ENCODE measurements around the gene CD3D.
A peak's percentile ranks its signal among the peaks of the same experiment; 100 is the strongest.

The CD3D gene

DNA sequence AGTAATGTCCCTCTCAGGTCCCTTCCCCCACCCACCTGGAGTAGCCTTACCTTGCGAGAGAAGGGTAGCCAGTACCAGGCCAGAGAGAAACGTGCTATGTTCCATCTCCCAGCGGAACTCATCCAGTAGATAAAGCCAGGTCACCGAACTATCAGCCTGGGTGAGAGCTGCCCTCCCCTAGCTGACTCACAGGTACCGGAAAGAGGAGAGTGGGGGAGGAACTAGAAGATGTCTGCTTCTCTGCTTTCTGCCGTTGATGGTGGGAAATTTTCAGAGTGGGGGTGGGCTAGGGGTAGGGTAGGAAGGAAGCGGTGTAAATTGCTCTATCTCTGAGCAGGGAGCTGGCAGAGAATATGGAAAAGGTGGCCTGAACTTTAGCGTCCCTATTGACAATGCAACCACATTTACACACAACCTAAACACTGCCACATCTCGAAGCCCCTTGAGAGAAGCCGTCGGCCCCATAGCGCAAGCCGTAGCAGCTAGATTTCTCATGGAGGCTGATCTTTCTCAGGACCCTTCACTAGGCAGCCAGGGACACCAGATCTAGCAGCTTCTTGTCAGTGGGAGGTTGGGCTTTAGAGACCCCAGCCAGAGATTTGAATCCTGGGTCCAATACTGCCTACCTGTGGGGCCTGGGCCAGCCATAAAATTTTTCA lies at the start of gene CD3D:
TSS of gene CD3D (minus strand) at position 203 of the 659 bp plus-strand sequence. CDS start at position 105, 98 bp downstream.
- DNase-seq, result no peak

DNA sequence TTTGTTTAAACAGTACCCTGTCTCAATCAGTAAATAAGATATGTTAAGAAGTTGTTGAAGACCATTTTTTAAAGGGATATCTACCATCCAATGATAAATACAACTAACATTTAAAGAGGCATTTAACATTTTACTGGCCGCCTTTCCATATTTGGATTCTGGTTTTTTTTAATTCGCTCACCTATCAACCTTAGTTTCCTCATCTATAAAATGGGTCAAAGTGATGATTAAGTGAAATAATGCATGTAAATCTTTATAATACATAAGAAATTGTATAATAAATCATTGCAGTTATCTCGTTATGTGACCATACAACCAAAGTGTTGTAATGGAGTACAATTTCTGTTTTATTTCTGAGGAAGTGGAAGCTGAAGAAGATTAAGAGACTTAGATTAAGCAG lies 41.2 kb upstream of the CD3D start:
- DNase-seq, result no peak

DNA sequence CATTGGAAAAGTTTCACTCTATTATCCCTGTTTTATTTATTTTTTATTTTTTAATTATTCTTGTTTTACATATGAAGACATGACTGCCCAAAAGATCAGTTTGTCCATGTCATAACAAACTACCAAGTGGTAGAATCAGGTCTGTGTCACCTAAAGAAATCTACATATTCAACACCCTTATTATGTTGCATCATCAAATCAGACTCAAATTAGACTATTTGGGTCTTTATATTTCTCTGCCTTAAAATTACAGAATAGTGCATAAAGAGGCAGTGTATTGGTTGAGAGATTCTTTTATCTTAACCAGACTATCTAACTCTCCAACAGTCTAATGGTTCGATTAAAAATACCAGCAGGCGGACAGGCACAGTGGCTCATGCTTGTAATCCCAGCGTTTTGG lies 40.4 kb upstream of the CD3D start:
- no peak for DNase-seq

DNA sequence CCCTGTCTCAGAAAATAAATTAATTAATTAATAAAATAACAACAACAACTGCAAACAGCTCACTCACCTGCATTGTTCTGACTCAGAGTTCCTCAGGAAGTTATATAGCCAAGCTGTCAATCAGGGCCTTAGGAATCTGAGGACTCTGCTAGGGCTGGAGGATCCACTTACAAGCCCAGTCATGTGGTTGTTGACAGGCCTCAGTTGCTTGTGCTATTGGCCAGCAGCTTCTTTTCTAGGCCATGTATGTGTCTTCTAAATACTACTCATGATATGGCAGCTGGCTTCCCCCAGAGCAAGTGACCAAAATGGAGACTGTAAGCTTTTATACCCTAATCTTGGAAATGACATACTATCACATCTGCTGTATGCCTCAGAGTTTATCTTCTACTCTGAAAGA lies 38.1 kb upstream of the CD3D start:
- no peak for DNase-seq

DNA sequence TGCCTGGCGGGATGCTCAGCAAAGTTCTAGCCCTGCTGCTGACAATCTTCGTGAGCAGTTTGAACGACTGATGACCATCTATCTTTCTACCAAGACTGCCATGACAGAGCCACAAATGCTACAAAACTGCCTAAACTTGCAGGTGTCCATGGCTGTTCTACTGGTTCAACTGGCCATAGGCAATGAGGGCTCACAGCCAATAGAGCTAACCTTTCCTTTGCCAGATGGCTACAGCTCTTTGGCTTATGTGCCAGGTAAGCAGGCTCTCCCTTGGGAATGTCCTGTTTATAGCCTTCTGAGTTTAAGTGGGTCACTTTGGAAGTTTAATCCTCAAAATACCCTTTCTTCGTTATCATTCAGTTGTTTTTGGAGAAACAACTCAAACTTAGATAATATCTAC lies 37.0 kb upstream of the CD3D start:
- DNase-seq, result no peak

DNA sequence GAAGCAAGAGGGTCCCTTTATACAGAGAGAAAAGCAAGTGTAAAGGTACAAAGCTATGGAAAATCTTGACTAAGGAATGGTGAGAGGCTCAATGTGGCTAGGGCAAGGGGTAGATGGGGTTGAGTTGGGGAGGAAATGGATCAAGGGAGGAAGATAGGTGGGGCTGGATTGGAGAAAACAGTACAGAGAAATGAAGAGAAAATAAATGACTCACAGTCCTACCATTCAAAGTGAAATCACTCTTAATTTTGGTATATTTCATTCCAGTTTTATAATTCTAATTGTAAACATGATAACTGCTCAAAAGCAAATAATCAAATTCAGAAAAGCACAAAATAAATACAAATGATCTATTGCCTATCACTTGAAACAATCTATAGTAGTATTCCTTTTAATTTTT lies 33.5 kb upstream of the CD3D start:
- DNase-seq, result no peak

DNA sequence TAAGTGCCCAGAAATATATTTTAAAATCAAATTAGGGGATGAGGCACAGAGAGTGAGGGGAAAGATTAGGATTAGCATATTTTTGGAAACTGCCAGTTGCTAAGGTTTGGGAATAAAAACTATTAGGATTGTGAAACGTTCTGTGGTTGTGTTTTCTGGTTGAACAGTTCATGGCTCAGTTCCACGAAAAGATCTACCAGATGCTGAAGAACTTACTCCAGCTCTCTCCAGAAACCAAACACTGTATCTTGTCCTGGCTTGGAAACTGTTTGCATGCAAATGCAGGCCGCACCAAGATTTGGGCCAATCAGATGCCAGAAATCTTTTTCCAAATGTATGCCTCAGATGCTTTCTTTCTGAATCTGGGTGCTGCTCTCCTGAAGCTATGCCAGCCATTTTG lies 32.2 kb upstream of the CD3D start:
- DNase-seq, result no peak

DNA sequence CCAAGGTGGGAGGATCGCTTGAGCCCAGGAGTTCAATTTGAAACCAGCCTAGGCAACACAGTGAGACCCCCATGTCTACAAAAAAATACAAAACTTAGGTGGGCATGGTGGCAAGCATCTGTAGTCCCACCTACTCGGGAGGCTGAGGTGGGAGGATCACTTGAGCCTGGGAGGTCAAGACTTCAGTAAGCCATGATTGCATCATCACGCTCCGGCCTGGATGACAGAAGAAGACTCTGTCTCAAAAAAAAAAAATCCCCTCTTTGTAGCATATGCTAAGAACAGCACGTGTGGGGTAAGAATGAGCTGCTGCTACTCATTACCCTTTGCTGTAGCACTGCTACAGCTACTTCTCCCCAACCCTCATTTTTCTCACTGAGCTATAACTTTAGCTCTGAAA lies 31.4 kb upstream of the CD3D start:
- DNase-seq, result no peak

DNA sequence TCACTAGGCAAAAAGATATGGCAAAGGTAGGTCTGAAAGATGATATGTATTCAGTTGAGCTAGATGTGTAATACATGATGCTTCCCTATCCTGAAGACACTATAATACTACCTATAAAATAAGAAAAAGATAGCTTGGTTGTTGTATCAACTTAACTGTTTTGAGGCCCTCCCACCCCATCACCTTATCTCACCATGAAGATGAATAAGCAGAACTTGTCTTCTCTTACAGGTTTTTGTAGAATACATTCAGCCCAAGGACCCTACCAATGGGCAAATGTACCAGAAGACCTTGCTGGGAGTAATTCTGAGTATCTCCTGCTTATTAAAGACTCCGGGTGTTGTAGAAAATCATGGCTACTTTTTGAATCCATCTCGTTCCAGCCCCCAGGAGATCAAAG lies 30.8 kb upstream of the CD3D start:
- DNase-seq, result no peak

DNA sequence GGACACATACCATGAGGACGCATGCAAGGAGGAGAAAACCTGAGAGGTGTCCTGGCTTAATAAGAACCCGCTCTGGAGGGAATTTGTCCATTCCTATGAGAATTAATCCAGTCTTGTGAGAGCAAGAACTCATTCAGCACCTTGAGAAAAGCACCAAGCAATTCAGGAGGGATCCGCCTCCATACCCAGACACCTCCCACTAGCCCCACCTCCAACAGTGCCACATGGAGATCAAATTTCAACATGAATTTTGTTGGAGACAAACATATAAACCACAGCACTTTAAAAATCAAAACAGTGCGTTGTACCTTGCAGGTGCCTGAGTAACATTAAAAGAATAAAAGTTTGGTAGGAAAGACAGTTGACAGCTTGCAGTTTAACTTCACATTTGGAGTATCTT lies 28.3 kb upstream of the CD3D start:
- no peak for DNase-seq

DNA sequence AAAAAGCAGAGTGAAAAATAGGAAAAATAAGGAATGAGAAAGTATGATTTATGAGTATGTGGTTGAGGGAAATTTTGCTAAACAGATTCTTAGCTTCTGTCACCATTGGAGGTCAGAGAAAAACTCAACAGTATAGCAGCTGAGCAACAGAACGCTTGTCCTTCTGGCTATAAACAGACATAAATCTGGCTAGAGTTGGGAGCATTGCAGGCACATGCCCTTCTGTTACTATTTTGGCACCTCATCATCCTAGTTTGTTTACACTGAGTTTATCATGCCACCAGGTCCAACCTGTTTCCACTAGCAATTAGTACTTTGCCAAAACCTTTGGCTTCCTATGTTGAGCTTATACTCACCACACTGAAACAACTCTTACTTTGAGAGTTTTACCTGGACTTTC lies 23.8 kb upstream of the CD3D start:
- no peak for DNase-seq

DNA sequence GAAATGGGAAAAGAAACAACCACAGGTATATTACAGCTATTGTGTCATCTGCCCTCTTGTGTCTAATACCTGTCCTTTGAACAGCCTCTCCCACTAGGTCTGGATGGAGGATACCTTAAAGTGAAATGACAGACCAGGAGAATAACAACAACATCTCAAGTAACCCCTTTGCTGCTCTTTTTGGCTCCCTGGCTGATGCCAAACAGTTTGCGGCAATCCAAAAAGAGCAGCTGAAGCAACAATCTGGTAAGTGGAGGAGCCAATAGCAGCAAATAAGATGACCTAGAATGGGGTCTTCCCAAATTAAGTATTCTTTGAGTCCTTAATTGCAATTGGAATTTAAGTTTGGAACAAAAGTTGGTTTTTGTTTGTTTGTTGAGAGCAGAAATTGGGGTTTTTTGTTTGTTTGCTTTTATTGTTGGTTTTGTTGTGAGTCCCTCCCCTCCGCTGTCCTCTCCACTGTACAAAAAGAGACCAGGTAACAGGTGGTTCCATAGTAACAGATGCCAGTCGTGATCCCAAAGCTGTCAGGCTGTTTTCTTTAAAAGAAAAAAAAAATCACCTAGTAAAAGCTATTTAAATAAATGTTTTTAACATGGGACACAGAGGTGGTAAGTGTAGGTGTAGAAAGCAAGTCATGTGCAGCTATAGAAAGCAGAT lies 22.6 kb upstream of the CD3D start:
- DNase-seq, result no peak

DNA sequence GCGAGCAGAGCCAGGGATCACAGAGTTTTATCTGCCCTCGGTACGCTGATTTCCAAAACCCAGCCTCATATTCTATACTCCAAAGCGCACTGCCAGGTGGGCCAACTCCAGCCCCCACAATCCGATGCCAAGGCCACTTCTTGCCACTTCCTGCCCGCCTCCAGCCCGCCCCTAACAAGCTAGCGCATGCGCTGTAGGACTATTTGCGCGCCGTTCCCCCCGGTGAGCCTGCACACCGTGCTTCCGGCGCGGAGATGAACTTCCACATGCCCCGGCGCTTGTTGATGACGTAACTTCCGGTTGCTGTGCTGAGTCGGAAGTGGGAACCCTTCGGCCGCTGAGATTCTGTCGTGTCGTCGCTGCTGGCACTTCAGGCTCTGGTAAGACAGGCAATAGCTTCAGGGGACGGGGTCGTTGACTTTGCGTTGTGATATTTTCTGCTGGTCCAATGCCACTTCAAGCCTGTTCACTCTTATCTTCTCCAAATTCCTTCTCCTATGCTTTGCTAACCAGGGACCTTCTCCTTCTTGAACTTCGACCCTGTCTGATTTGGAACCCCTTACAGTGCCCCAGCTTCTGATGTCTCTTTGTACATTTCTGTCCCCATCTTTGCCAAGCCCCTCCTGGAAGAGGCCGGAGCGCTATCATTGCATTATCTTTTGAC lies 16.9 kb upstream of the CD3D start, which contains the start of gene UBE4A:
TSS of gene UBE4A (plus strand) at position 306 of the 664 bp plus-strand sequence. CDS start 5,481 bp downstream, outside the sequence.
- peak; percentile 90 for DNase-seq

DNA sequence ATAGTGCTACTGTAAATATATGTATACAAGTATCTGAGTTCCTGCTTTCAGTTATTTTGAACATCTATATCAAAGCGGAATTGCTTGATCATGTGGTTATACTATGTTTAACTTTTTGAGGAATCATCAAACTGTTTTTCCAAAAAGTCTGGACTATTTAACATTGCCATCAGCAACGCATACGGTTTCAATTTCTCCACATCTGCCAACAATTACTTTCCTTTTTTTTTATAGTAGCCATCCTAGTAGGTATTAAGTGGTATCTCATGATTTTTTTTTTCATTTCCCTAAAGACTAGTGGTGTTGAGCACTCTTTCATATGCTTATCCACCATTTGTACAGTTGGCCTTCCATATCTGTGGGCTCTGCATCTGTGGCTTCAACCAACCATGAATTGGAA lies 15.6 kb upstream of the CD3D start:
- DNase-seq, result no peak

DNA sequence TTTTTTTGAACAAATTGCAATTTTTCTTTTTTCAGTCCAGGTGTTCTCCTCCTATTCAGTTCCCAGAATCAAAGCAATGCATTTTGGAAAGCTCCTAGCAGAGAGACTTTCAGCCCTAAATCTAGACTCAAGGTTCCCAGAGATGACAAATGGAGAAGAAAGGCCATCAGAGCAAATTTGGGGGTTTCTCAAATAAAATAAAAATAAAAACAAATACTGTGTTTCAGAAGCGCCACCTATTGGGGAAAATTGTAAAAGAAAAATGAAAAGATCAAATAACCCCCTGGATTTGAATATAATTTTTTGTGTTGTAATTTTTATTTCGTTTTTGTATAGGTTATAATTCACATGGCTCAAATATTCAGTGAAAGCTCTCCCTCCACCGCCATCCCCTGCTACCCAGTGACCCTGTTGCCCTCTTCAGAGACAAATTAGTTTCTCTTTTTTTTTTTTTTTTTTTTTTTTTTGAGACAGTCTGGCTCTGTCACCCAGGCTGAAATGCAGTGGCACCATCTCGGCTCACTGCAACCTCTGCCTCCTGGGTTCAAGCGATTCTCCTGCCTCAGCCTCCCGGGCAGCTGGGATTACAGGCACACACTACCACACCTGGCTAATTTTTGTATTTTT lies 10.7 kb upstream of the CD3D start:
- DNase-seq, result no peak

DNA sequence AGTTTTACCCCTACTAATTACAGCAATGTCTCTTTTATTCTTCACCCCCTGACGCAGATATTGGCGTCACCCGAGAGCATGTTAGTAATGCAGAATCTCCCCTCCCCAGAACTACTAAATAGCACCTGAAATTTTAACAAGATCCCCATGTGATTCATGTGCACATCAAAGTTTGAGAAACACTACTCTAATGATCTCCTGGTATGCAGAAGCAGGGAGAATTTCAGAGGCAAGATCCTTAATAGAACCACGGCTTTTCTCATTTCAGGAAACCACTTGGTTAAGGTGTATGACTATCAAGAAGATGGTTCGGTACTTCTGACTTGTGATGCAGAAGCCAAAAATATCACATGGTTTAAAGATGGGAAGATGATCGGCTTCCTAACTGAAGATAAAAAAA lies 7.0 kb upstream of the CD3D start:
- DNase-seq, result no peak

DNA sequence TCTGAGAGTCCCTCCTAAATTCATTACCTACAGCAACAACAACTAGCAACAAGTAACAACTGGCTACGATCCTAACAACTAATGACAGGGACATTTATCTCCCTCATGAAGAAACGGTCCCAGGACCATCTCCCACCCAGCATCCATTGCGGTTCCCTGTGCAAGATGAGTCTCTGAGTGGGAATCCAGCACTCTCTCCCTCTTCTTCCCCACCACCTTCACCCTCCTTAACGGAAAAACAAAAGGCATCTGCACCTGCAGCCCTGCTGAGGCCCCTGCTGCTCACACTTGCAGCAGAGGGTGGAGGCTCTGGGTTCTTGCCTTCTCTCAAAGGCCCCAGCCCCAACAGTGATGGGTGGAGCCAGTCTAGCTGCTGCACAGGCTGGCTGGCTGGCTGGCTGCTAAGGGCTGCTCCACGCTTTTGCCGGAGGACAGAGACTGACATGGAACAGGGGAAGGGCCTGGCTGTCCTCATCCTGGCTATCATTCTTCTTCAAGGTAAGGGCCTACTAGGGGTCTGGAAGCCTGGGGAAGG lies 1.5 kb upstream of the CD3D start, which contains the start of gene CD3G:
TSS of gene CD3G (plus strand) at position 364 of the 535 bp plus-strand sequence. CDS start at position 444, 80 bp downstream.
- DNase-seq, result no peak

DNA sequence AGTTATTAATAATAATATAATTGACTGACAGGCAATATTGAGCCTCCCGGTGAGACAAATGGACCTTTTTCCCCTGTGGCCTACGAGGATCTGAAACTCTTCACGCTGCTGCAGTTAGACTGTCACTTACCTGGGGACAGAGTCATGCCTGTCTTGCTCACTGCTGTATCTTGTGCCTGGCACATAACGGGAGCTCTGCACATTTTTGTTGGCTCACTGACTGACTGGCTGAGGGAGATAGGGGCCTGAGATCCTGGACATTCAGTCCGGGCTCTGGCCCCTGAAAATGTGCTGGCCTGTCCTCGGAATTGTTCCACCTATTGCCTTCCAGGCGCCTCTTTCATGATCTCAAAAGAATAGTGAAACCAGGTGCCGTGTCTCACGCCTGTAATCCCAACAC lies 743 bp upstream of the CD3D start:
- DNase-seq, result no peak

DNA sequence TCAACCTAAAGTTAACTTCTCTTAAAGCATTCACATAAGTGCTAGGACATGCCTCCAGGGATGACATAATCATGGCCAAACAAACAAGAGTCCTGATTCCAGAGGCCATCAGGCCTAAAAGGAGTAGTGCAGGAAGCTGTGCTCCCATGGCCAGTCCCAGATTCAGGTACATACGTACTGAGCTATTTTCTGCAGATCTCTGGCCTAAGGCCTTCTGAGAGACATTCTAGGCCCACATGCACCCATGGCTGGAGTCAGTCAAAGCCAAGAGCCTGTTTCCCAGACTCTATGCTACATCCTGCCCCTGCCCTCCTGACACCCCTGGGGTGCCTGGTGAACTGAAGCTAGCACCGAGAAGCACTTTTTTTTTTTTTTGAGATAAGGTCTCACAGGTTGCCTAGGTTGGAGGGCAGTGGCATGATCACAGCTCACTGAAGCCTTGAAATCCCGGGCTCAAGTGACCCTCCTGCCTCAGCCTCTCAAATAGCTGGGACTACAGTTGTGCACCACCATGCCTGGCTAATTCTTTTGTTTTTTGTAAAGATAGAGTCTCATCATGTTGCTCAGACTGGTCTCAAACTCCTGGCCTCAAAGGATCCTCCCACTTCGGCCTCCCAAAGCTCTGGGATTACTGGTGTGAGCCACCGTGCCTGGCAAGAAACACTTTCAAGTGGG lies 553 bp downstream of the CD3D start:
- no peak for DNase-seq

DNA sequence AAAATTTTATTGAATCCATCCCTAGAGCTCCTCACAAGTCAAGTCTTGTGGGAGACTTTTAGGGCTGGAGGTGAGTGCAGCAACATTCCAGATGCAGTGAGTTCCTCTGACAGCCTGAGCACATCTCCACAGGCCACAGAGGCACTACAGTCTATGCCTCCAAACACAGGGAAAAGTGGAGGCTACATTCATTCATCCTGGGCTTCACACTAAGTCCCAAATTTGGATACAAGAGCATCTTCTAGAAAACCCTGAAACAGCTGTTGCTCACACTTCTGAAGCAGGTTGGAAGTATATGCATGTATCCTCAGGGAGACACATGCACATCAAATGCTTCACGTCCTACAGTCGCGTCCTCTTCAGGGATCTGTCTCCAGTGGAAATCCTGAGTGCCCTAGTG lies 1.2 kb downstream of the CD3D start:
- no peak for DNase-seq

DNA sequence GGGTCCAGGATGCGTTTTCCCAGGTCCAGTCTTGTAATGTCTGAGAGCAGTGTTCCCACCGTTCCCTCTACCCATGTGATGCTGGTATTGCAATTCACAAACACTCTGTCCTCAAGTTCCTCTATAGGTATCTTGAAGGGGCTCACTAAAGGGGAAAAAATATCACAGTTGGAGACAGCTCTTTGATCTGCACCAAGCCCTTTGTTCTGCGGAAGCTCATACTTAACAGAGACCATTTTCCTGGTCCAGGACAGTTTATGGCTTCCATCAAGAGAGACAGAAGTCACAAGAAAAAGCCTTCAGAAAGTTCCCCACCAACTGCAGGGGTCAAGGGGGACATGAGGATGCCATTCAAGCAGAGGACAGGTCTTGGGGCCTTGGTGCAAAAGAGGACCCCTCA lies 2.1 kb downstream of the CD3D start:
- no peak for DNase-seq

DNA sequence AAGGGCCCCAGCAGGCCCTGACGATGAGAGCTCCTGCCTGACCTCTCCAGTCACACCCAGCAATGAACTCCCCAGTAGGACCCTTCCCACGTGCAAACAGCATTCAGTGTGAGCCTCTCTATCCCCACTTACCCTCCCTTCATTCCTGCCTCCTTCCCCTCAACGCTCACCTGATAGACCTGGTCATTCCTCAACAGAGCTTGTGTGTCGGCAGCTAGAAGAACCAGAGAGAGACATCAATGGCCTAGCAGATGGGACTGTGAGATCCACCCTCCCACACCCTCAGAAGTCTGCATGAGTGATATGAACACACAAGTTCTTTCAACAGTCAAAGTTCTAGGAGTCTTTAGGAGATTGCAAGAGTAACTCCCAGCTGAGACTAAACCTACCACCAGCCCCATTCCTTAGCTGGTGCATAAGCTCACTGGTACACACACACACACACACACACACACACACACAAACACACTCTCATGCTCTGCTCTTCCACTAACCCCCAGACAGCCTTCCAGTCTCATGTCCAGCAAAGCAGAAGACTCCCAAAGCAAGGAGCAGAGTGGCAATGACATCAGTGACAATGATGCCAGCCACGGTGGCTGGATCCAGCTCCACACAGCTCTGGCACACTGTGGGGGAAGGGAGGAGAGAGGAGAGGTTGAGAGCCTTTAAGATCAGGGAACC lies 3.1 kb downstream of the CD3D start:
- DNase-seq, result no peak
